Stomach (tissue), 4 donors: ENCODE data around the gene SNX9.
"Not testable (repeated sequence)": the region's sequence is repeated elsewhere in the genome, so short reads cannot be mapped to it uniquely, and the experiment has no call there.

ENCODE experiments used
- CTCF ChIP-seq, 7 experiments: fragments of 450-650 bp in 4 of 7; fragments of 200-600 bp in 3 of 7; sonication (generic) in 3 of 7; IDR thresholded peaks; one replicate each; pipeline ENCODE4 v1.5.1; 2016 to 2019; ENCODE audit warnings: antibody characterized with exemption in 7 of 7, control low read depth in 2 of 7, mild to moderate bottlenecking in 1 of 7
- EP300 ChIP-seq: sonication (generic); formaldehyde crosslinking; IDR thresholded peaks from one replicate; pipeline ENCODE4 v1.6.1; 2017; ENCODE audit warnings: antibody characterized with exemption
- POLR2A ChIP-seq, 4 donors: fragments of 450-650 bp; IDR thresholded peaks; one replicate each; pipeline ENCODE4 v1.6.1; 2016; ENCODE audit warnings: antibody characterized with exemption in 4 of 4, control low read depth in 2 of 4, mild to moderate bottlenecking in 1 of 4, moderate library complexity in 1 of 4

GRCh38 chr6:157858664-157859063, 35.6 kb downstream of the SNX9 start:
- not testable (repeated sequence) for TF ChIP-seq CTCF (IDR thresholded peaks at IDR 0.05); POLR2A (IDR thresholded peaks at IDR 0.05); EP300
